ENCODE measurements around the gene RPS3. TPM values are rescaled to one million over a fixed set of nuclear protein-coding genes. Genes with fewer than 3 reads are reported as not detected.

Gene RPS3
- total RNA-seq, result 100 to 1,000 TPM; 572 to 979 (median 746) TPM

DNA sequence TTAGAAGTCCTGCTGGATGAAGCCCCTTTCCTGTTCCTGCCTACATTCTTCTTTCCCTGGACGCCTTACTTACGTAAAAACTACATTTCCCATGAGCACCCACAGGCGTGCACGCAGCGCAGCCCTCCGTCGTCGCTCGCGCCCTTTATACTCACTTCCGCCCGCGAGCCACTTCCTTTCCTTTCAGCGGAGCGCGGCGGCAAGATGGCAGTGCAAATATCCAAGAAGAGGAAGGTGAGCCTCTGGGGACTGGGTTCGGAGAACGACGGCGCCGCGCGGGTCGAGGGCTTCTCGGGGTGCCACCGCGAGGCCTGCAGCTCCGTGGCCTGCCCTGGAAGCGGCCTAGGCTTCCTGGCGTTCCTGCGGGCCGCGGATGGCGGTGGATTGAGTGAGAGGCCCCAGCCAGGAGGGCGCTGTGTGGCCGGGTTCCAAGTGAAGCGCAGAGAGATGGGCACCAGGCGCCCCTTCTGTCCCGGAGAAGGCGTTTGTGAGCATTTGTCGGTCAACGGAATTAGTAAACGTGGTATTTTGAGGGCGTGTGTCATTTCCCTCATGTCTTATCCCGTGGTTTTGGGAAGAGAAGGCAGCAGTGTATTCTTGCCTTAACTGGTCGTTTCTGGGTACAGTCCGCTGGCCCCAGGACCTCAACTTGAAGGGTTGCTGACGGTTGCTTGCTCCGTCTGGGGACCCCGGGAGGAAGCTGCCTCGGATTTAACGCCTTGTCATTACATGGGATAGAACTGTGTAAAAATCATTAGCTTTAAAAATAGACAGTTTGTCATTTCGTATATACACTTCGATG lies at the start of gene RPS3:
TSS of gene RPS3 (plus strand) at position 175 of the 802 bp plus-strand sequence. CDS start at position 205, 30 bp downstream.
- H3K27me3 ChIP-seq, result no peaks in the 10 kb centered on the region
- peak within 1 kb of the TSS; percentile 90 to 98 (median 92) for H3K27ac ChIP-seq
- H3K9me3 ChIP-seq, result no peaks in the 10 kb centered on the region
- H3K36me3 ChIP-seq, result peaks cover 0 to 39% of the 10 kb centered on the region in 2 donors
- DNase-seq (peak; percentile 87 to 92), ATAC-seq (peak; percentile 84 to 94)
- H3K4me1 ChIP-seq, result peaks cover 32% of the 10 kb centered on the region in 2 donors
- intact Hi-C loops (cut with DNase I; ENCODE audit: low total_unique reads), result loop anchor here (2.0 kb wide), 1 partner anchor 127 kb away; no protein-coding TSS in a partner anchor
- in situ Hi-C loops (cut with MboI; ENCODE audit: low sequenced_read_pairs in 4 of 4), result no loop called here
- peak; percentile 92 for TF ChIP-seq POLR2A (IDR thresholded peaks at IDR 0.05)
- TF ChIP-seq, protein P1, sequence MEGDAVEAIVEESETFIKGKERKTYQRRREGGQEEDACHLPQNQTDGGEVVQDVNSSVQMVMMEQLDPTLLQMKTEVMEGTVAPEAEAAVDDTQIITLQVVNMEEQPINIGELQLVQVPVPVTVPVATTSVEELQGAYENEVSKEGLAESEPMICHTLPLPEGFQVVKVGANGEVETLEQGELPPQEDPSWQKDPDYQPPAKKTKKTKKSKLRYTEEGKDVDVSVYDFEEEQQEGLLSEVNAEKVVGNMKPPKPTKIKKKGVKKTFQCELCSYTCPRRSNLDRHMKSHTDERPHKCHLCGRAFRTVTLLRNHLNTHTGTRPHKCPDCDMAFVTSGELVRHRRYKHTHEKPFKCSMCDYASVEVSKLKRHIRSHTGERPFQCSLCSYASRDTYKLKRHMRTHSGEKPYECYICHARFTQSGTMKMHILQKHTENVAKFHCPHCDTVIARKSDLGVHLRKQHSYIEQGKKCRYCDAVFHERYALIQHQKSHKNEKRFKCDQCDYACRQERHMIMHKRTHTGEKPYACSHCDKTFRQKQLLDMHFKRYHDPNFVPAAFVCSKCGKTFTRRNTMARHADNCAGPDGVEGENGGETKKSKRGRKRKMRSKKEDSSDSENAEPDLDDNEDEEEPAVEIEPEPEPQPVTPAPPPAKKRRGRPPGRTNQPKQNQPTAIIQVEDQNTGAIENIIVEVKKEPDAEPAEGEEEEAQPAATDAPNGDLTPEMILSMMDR (IDR thresholded peaks at IDR 0.05 in 4 of 5, conservative IDR thresholded peaks at IDR 0.05 in 1 of 5), result peak in 2 of 5 experiments; percentile 26 to 28
- peak within 1 kb of the TSS; percentile 82 to 99 (median 87) for H3K4me3 ChIP-seq

DNA sequence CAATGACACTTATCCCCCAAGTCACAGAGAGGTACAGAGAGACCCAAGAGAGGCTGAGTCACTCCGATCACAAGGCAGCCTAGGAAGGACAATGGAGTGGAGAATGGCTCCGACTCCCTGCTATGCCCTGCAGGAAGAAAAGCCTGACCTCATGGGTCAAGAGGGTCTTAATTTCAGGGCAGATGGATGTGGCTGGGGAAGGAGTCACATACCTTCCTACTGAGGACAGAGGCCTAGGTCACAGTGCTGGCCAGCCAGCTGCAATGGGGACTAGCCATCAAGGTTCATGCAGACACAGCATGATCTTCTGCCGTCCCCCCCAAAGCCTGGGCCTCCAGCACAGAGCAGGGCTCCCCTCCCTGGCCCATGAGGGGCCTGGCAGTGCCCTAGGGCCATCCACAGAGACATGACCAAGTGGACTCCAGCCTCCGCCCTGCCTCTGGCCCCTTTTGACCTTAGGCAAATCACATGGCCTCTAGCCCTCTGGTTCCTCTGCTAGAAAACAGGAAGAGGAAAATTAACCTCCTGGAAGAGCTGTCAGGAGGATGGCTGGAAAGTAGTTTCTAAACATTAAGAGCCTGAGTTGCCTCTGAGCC lies 49.7 kb upstream of the RPS3 start:
- in situ Hi-C loops (cut with MboI; ENCODE audit: low sequenced_read_pairs in 4 of 4), result no loop called here
- H3K4me3 ChIP-seq, result peak overlapping the region; percentile 67 to 74 (median 72)

DNA sequence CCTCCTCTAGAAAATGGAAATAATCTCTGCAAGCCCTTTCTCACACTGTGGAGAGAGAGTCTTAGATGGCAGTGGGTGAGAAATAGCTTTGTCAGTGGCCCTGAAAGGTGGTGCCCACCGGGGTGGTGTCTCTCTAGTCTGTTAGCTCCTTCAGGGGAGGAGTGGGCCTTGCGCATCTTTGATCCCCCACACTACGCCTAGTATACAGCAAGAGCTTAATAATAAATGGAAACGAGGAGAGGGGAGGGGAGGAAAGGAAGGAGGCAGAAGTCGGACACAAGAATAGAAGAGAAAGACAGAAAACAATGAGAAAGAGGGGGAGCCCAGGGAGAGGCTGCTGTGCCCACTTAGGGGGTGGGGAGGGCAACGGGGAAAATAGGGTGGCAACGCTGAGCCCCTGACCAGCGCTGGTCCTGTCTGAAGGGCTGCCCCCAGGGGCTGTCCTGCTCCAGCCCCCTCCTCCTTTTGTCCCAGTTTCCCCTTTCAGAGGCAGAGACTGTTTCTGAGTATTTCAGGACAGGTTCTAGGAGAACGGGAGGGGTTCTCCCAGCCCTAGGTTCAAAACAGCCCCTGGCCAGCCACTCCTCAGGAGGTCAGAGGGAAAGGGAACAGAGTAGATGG lies 49.1 kb upstream of the RPS3 start:
- TF ChIP-seq, protein P1 (IDR thresholded peaks at IDR 0.05 in 4 of 5, conservative IDR thresholded peaks at IDR 0.05 in 1 of 5), result no peak
- no peak for TF ChIP-seq POLR2A (IDR thresholded peaks at IDR 0.05)
- Histone ChIP-seq H3K27ac (peak overlapping the region; percentile 80 to 86 (median 86)), H3K4me3 (peak overlapping the region; percentile 67 to 74 (median 72)), H3K9me3 (no peaks in the 10 kb centered on the region), H3K27me3 (no peaks in the 10 kb centered on the region), H3K36me3 (no peaks in the 10 kb centered on the region), H3K4me1 (peaks cover 32 to 37% of the 10 kb centered on the region in 2 donors)
- in situ Hi-C loops (cut with MboI; ENCODE audit: low sequenced_read_pairs in 4 of 4), result no loop called here
- ATAC-seq, result no peak
- intact Hi-C loops (cut with DNase I; ENCODE audit: low total_unique reads), result loop anchor here (5.0 kb wide), 1 partner anchor 37 kb away; no protein-coding TSS in a partner anchor
- DNase-seq, result no peak

More for the DNA sequence above, 49.7 kb upstream of the RPS3 start:
- Histone ChIP-seq H3K27ac (peak overlapping the region; percentile 80 to 86 (median 86)), H3K4me1 (peaks cover 37 to 38% of the 10 kb centered on the region in 2 donors), H3K36me3 (no peaks in the 10 kb centered on the region), H3K9me3 (no peaks in the 10 kb centered on the region), H3K27me3 (no peaks in the 10 kb centered on the region)
- DNase-seq (peak in 1 of 2 donors; percentile 35), ATAC-seq (no peak)
- TF ChIP-seq POLR2A (IDR thresholded peaks at IDR 0.05), result no peak
- intact Hi-C loops (cut with DNase I; ENCODE audit: low total_unique reads), result loop anchor here (5.0 kb wide), 2 partner anchors 37 to 38 kb away; no protein-coding TSS in a partner anchor

DNA sequence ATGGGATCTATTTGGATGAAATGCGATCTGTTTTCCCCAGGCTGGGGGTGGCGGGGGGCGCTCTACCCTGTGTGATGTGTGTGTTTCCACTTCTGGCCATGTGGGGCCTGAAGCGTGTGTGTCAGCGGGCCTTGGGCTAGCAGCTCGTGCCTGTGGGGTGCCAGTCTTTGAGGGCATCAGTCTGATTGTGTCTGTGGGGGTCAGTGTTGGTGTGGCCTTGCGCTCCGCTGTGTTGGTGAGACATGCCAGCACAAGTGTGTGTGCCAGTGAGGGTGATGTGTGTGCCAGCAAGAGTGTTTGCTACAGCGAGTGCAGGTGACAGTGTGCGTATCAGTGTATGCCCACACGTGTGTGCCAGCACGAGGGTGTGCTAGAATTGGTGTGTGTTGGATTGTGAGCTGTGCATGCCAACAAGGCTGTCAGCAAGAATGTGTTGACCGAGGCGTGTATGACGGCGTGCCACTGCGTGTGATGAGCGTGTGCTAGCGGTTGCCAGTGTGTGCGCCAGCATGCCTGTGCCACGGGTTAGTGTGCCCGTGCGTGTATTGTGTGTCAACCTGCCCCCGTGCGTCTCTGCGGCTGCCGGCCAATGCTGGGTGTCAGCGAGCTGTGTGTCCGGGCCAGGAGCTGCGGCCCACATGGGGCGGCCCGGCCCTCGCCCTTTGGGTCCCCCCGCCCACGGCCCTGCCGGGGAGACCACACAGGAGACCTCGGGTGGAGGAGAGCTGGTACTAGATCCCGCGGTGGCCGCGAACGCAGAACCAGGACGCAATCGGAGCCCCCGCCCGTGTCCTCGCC lies 48.4 kb upstream of the RPS3 start:
- TF ChIP-seq POLR2A (IDR thresholded peaks at IDR 0.05), result no peak
- TF ChIP-seq, protein P1 (IDR thresholded peaks at IDR 0.05 in 4 of 5, conservative IDR thresholded peaks at IDR 0.05 in 1 of 5), result no peak
- DNase-seq, result peak; percentile 31 to 33
- H3K36me3 ChIP-seq, result no peaks in the 10 kb centered on the region
- in situ Hi-C loops (cut with MboI; ENCODE audit: low sequenced_read_pairs in 4 of 4), result no loop called here
- peaks cover 32 to 37% of the 10 kb centered on the region in 2 donors for H3K4me1 ChIP-seq
- peak overlapping the region; percentile 67 to 74 (median 72) for H3K4me3 ChIP-seq
- peak overlapping the region; percentile 80 to 86 (median 86) for H3K27ac ChIP-seq
- no peaks in the 10 kb centered on the region for H3K9me3 ChIP-seq
- ATAC-seq, result peak; percentile 35 to 40
- H3K27me3 ChIP-seq, result no peaks in the 10 kb centered on the region
- intact Hi-C loops (cut with DNase I; ENCODE audit: low total_unique reads), result loop anchor here (5.0 kb wide), 1 partner anchor 36 kb away; no protein-coding TSS in a partner anchor
